Astrocyte (in vitro differentiated cells and primary cell): ENCODE measurements around the gene COL9A3. TPM values are rescaled to one million over a fixed set of nuclear protein-coding genes. Genes with fewer than 3 reads are reported as not detected.

ENCODE experiments used
- DNase-seq: peaks from one replicate; pipeline ENCODE4 v3.0.0-alpha.2; 2010; ENCODE audit warnings: low read depth
- FAIRE-seq: peaks from 2 replicates; lab custom pipeline; 2011; peaks lifted over from hg19 to GRCh38; lab: Jason Lieb, UNC
- H2AFZ ChIP-seq: 2 replicates; pipeline ENCODE4 v1.6.0; 2012; ENCODE audit warnings: low read depth, low read length, inconsistent platforms
- H3K27ac ChIP-seq: 2 replicates; pipeline ENCODE4 v1.5.1; 2011; ENCODE audit warnings: low read depth, low read length, inconsistent platforms
- H3K27me3 ChIP-seq: 2 replicates; pipeline ENCODE4 v1.6.0; 2011; ENCODE audit warnings: low read length, inconsistent platforms; ENCODE audit not compliant: insufficient read depth
- H3K36me3 ChIP-seq: 2 replicates; pipeline ENCODE4 v1.5.1; 2011; ENCODE audit warnings: low read length, inconsistent platforms; ENCODE audit not compliant: insufficient read depth
- H3K4me1 ChIP-seq: 2 replicates; pipeline ENCODE4 v1.5.1; 2011; ENCODE audit warnings: low read length, inconsistent platforms; ENCODE audit not compliant: insufficient read depth
- H3K4me2 ChIP-seq: 2 replicates; pipeline ENCODE4 v1.6.0; 2012; ENCODE audit warnings: low read length, inconsistent platforms
- H3K4me3 ChIP-seq: 2 replicates; pipeline ENCODE4 v1.5.1; 2011; ENCODE audit warnings: low read depth, mild to moderate bottlenecking, low read length, inconsistent platforms; ENCODE audit not compliant: insufficient read depth
- H3K79me2 ChIP-seq: 2 replicates; pipeline ENCODE4 v1.6.0; 2012; ENCODE audit warnings: mild to moderate bottlenecking, low read length, inconsistent platforms; ENCODE audit not compliant: insufficient read depth
- H3K9ac ChIP-seq: 2 replicates; pipeline ENCODE4 v1.6.0; 2012; ENCODE audit warnings: mild to moderate bottlenecking, low read length, inconsistent platforms
- H3K9me3 ChIP-seq: 2 replicates; pipeline ENCODE4 v1.5.1; 2012; ENCODE audit warnings: low read depth, mild to moderate bottlenecking, low read length, inconsistent platforms; ENCODE audit not compliant: insufficient read depth
- H4K20me1 ChIP-seq: 2 replicates; pipeline ENCODE4 v1.6.0; 2012; ENCODE audit warnings: low read length, inconsistent platforms; ENCODE audit not compliant: insufficient read depth
- H3K27ac Mint-ChIP-seq: one replicate; pipeline ENCODE4 v1.8.0; 2021; ENCODE audit warnings: mild to moderate bottlenecking, mixed read lengths; ENCODE audit not compliant: unreplicated experiment
- H3K27me3 Mint-ChIP-seq: one replicate; pipeline ENCODE4 v1.8.0; 2021; ENCODE audit warnings: low read depth, mixed read lengths; ENCODE audit not compliant: unreplicated experiment
- H3K36me3 Mint-ChIP-seq: one replicate; pipeline ENCODE4 v1.8.0; 2021; ENCODE audit warnings: low read depth, mixed read lengths; ENCODE audit not compliant: unreplicated experiment
- H3K4me1 Mint-ChIP-seq: one replicate; pipeline ENCODE4 v1.8.0; 2021; ENCODE audit warnings: low read depth, mixed read lengths; ENCODE audit not compliant: unreplicated experiment
- H3K4me3 Mint-ChIP-seq: one replicate; pipeline ENCODE4 v1.8.0; 2021; ENCODE audit warnings: mild to moderate bottlenecking, moderate library complexity, mixed read lengths; ENCODE audit not compliant: unreplicated experiment
- H3K9me3 Mint-ChIP-seq: one replicate; pipeline ENCODE4 v1.8.0; 2021; ENCODE audit warnings: mild to moderate bottlenecking, mixed read lengths; ENCODE audit not compliant: unreplicated experiment
- EZH2 ChIP-seq: IDR thresholded peaks from 2 replicates; pipeline ENCODE4 v1.6.1; 2012; ENCODE audit warnings: mild to moderate bottlenecking, low read length, inconsistent platforms; ENCODE audit not compliant: insufficient read depth
- total RNA-seq: library from RNA; stranded (reverse); gene quantifications from 2 replicates; pipeline ENCODE4 v1.2.1, GENCODE V29; 2021
- TF ChIP-seq, protein P1 (sequence below): IDR thresholded peaks from 2 replicates; pipeline ENCODE4 v1.5.1; 2011; ENCODE audit warnings: low read depth, mild to moderate bottlenecking, inconsistent platforms, low read length, moderate library complexity; ENCODE audit not compliant: insufficient read depth

COL9A3 gene
- total RNA-seq, 1 donor from 2014 or later, result 43.0 TPM

DNA sequence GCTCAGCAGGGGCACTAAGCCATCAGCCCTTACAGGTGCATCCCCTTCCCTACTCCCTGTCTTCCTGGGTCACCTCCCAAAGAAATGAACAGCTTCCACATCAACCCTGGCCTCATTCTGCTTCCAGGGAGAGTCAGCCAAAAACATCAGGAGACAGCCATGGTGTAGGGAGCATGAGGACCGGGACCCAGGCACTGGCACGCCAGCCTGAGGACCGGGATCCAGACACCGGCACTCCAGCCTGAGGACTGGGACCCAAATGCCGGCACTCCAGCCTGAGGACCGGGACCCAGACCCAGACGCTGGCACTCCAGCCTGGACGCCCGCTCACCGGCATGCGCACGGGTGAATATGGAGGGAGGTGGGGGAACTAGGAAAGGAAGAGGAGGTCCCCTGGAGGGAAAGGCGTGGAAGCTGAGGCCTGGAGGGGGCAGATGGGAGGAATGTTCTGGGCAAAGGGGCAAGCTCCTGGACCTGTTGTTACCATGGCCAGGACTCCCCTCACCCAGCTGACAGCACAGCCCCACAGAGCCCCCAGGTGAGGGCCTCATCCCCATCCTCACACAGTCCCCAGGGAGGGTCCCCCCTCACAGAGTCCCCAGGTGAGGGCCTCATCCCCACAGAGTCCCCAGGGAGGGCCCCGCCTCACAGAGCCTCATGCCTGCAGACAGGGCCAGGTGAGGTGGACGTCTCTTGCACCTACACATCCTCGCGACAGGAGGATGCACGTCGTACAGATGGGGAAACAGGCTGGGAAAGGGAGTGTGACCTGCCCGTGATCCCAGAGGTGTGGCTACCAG is 46.5 kb upstream of the COL9A3 start:
- FAIRE-seq, result no peak
- H3K4me1 Mint-ChIP-seq, result peaks cover 1% of the 10 kb centered on the region
- H2AFZ ChIP-seq, result no peak overlapping the region
- no peak overlapping the region for H3K4me2 ChIP-seq
- H3K79me2 ChIP-seq, result no peaks in the 10 kb centered on the region
- no peaks in the 10 kb centered on the region for H3K36me3 Mint-ChIP-seq
- H3K36me3 ChIP-seq, result no peaks in the 10 kb centered on the region
- no peak overlapping the region for H3K9ac ChIP-seq
- no peak overlapping the region for H3K27ac Mint-ChIP-seq
- no peak overlapping the region for H3K27ac ChIP-seq
- no peak overlapping the region for H3K4me3 Mint-ChIP-seq
- H3K4me1 ChIP-seq, result peaks cover 19% of the 10 kb centered on the region
- H3K9me3 ChIP-seq, result no peaks in the 10 kb centered on the region
- no peaks in the 10 kb centered on the region for H3K9me3 Mint-ChIP-seq
- no peak overlapping the region for H3K4me3 ChIP-seq
- DNase-seq, result no peak
- H4K20me1 ChIP-seq, result no peaks in the 10 kb centered on the region
- H3K27me3 ChIP-seq, result peaks cover 16% of the 10 kb centered on the region
- TF ChIP-seq, protein P1, sequence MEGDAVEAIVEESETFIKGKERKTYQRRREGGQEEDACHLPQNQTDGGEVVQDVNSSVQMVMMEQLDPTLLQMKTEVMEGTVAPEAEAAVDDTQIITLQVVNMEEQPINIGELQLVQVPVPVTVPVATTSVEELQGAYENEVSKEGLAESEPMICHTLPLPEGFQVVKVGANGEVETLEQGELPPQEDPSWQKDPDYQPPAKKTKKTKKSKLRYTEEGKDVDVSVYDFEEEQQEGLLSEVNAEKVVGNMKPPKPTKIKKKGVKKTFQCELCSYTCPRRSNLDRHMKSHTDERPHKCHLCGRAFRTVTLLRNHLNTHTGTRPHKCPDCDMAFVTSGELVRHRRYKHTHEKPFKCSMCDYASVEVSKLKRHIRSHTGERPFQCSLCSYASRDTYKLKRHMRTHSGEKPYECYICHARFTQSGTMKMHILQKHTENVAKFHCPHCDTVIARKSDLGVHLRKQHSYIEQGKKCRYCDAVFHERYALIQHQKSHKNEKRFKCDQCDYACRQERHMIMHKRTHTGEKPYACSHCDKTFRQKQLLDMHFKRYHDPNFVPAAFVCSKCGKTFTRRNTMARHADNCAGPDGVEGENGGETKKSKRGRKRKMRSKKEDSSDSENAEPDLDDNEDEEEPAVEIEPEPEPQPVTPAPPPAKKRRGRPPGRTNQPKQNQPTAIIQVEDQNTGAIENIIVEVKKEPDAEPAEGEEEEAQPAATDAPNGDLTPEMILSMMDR, result no peak
- TF ChIP-seq EZH2, result no peak
- peaks cover 45% of the 10 kb centered on the region for H3K27me3 Mint-ChIP-seq

DNA sequence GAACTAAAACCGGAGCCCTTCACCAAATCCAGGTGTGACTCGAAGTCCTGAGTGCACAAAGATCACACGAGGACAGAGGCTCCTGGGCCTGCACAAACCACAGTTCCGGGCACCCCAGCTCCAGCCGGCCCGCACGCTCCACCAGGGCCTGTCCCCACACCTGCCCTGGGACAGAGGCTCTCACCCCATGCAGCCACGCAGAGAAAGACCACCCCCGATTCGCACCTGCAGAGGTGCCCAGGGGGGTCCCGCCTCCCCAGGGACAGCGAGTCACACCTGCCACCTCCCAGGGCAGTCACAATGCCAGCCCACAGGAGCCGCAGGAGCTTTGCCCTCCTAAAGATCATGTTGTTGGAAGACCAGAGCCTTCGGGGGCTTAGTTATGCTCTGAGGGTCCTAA is 45.9 kb upstream of the COL9A3 start:
- H3K4me3 ChIP-seq, result no peak overlapping the region
- H3K4me2 ChIP-seq, result no peak overlapping the region
- H3K27me3 ChIP-seq, result peaks cover 17% of the 10 kb centered on the region
- FAIRE-seq (no peak), DNase-seq (no peak)
- Mint-ChIP-seq H3K27ac (no peak overlapping the region), H3K9me3 (no peaks in the 10 kb centered on the region), H3K36me3 (no peaks in the 10 kb centered on the region), H3K4me1 (peaks cover 1% of the 10 kb centered on the region), H3K4me3 (no peak overlapping the region), H3K27me3 (peaks cover 45% of the 10 kb centered on the region)
- no peaks in the 10 kb centered on the region for H3K79me2 ChIP-seq
- no peak overlapping the region for H2AFZ ChIP-seq
- H3K9me3 ChIP-seq, result no peaks in the 10 kb centered on the region
- H4K20me1 ChIP-seq, result no peaks in the 10 kb centered on the region
- no peaks in the 10 kb centered on the region for H3K36me3 ChIP-seq
- no peak overlapping the region for H3K27ac ChIP-seq
- TF ChIP-seq, protein P1, result no peak
- TF ChIP-seq EZH2, result no peak
- H3K9ac ChIP-seq, result no peak overlapping the region
- peaks cover 19% of the 10 kb centered on the region for H3K4me1 ChIP-seq
